KG1 (cell line): ENCODE data around the gene SELENON.

Source experiments
- DNase-seq: peaks from one replicate; lab custom pipeline; 2025; lab: John Stamatoyannopoulos, UW

SELENON gene

DNA sequence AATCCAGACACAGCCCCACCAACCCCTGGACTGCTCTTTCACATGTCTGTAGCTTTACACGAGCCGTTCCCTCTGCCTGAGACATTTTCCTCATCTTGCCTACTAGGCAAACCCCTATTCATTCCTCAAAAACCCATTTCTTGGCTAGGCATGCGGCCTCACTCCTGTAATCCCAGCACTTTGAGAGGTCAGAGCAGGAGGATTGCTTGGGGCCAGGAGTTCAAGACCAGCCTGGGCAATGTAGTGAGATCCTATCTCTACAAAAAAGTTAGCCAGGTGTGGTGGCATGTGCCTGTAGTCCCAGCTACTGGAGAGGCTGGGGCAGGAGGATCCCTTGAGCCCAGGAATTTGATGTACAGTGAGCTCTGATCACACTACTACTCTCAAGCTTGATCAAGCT, 64.4 kb downstream of the SELENON start:
- no peak for DNase-seq

DNA sequence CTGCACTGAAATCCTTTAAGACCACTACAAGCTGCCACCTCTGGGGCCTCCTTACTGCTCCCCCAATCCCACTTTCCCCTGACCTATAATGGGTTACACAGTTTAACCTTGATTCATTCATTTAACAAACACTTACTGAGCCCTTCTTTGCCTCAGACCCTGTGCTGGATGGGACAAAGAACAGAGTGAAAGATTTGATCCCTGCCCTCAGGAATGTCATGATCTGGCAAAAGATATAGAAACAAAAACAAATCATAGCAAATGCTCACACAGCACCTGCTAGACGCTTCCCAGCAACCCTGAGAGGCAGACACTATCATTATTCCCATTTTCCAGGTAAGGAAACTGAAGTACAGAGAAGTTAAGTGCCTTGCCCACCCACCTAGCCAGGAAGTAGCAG, 66.3 kb downstream of the SELENON start:
- DNase-seq, result no peak

DNA sequence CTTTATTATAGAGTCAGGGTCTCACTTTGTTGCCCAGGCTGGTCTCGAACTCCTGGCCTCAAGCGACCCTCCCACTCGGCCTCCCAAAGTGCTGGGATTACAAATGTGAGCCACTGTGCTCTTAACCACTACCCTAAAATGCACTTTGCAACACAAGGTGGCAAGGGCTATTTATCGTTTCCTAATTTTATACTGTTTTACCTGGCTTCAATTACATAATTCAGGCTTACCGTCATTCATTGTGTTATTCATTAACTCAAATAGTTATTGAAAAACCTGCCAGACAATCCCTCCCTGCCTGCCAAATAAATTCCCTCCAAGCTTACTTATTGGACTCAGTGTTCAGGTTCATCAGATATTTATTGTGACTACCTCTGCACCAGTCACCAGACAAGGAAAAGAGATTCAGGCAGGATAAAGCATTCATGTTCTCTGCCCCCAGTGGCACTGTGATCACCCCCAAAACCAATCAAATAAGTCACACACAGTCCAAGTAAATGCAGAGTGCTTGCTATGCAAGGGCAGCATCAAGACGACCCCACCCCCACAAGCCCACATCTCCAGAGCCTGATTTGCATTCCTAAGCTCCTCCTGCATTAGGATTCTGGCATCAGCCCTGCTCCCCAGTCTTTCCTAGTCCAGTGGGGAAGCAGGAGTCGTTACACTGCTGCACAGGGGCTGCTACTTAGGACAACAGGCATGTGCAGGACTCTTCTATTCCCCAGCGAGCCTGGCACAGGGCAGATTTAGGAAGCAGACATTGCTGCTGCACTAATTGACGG, 67.4 kb downstream of the SELENON start:
- no peak for DNase-seq
